D341Med (cell line): ENCODE measurements around the gene HEPACAM2.

ENCODE experiments used
- DNase-seq: peaks from one replicate; pipeline ENCODE4 v3.0.0; 2012; ENCODE audit warnings: low spot score

The HEPACAM2 gene

GRCh38 chr7:93226310-93226709, at the start of gene HEPACAM2:
Gene HEPACAM2, minus strand, starts transcription at chr7:93226469.
- DNase-seq, result no peak

DNA sequence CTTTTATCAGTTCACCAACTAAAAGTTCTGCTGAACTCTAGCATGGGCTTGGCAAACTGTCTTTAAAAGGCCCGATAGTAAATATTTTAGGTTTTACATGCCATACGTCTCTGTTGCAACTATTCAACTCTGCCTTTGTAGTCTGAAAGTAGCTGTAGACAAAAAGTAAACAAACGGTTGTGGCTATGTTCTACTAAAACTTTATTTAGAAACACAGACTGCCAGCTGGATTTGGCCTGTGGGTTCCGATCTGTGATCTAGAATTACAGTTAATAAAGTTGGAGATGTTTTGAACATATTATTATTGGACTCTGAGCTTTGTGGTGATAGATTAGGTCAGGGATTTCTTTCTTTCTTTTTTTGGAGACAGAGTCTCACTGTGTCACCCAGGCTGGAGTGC, 39.0 kb upstream of the HEPACAM2 start:
- DNase-seq, result no peak

DNA sequence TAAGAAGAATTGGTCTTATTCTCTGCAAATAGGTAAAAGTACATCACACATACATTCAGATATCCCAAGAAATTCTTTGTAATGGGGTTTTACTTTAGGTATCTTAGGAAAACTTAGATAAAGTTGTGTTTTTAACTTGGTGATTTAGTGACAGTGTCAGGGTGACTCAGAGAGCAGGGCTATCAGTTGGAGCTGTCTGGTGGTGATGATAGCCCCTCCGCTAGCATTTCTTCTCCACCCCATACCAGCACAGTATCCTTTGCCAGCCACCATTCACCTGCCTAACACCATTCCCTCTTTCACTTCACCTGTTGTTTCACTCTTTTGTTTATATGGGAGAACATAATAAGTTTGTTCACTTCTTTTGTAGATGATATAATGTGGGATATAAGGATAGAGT, 36.3 kb upstream of the HEPACAM2 start:
- DNase-seq, result no peak

DNA sequence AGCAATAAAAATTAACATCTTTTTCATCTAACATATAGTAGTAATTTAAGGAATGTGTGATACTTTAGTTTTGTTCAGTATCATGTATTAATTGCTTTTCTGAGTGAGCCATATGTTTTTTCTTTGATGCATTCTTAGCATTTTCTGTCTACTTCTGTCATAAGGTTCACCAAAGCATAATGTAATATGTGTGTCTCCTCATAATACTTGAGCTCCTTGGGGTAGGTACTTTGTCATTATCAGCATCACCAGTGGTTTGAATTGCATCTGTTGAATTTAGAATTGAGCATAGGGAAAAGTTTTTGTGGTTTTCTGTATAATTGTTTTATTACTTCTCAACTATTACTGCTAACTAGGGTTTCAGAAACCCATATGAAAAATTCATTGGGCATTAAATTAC, 32.4 kb upstream of the HEPACAM2 start:
- DNase-seq, result no peak

GRCh38 chr7:93249491-93250148, 23.4 kb upstream of the HEPACAM2 start:
- DNase-seq, result no peak

GRCh38 chr7:93245525-93246432, 19.5 kb upstream of the HEPACAM2 start:
- DNase-seq, result peak; percentile 22

DNA sequence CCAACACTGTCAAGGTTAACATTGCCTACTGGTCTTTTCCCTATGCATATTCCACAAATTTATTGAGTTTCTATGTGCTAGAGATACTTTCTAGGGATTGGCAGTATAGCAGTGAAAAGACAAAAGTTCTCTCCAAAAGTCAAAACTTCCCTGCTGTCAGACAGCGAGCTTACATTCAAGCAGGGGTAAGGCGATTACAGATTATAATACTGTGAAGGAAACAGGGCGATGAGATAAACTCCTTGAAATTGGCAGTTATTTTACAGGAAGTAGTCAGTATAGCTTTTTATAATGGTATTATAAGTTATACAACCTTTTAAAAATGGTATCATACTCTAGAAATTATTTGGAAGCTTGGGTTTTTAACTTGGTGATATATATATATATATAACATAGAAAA, 15.8 kb upstream of the HEPACAM2 start:
- DNase-seq, result no peak

- DNase-seq, result no peak
These were observed 13.6 kb upstream of the HEPACAM2 start for GRCh38 chr7:93239824-93240223.

- DNase-seq, result no peak
These were observed 12.5 kb upstream of the HEPACAM2 start for GRCh38 chr7:93238748-93239147.

GRCh38 chr7:93238131-93238530, 11.9 kb upstream of the HEPACAM2 start:
- no peak for DNase-seq

DNA sequence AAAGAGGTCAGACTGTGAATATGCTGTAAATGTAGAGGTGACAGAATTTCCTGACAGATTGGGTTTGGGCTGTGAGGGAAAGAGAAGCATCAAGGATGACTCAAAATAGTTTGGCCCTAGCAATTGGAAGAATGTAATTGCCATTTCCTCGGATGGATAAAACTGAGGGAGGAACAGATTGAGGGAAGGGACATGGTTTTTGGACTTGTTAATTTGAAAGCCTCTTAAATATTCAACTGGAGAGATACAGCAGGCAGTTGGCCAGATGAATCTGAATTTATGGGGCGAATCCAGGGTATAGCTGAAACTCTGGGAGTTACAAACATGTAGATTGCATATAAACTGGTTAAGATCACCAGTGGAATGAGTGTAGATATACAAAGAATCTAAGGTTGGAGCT, 9.3 kb upstream of the HEPACAM2 start:
- no peak for DNase-seq

DNA sequence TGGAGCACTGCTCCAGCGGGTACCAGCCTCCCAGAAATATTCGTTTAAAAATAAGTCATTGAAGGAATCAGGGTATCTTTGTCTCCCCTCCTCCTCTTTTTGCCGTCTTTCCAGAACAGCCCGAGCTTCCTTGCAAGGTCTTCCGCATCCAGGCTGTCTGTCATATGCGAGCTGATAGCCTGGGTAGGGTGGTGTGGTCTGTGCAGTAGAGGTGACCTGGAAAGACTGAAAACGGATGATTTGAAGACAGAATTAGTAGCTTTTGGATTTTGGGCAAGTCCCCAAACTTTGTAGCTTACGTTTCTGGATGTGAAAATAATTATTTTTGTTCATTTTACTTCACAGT, 6.4 kb upstream of the HEPACAM2 start:
- no peak for DNase-seq

GRCh38 chr7:93231799-93232672, 5.8 kb upstream of the HEPACAM2 start, which contains the start of gene VPS50:
Gene VPS50, plus strand, starts transcription at chr7:93232366. Its CDS starts 102 bp downstream, at chr7:93232468.
- peak; percentile 94 for DNase-seq

- no peak for DNase-seq
These were observed 5.0 kb upstream of the HEPACAM2 start for GRCh38 chr7:93231259-93231658.

GRCh38 chr7:93228302-93228701, 2.0 kb upstream of the HEPACAM2 start:
- DNase-seq, result peak; percentile 38

- no peak for DNase-seq
These were observed 6.4 kb downstream of the HEPACAM2 start for GRCh38 chr7:93219868-93220267.

GRCh38 chr7:93218997-93219827, 7.1 kb downstream of the HEPACAM2 start:
- DNase-seq, result no peak

DNA sequence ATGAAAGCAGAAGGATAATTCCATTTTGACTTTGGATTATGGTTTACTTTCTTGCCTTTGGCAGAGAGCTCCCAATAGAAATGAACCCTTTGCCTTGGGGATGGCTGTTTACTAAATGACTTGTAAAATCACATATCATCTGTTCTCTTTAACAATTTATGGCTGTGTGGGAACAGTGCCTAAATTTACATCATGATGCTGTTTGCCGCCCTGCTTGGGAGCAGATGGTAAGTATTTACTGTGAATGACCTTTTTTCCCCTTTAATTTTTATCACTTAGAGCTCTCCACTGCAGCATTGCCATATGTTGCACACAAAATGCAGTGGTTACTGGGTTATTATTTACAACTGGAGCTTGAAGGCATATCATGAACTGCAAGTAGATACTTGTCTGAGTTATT, 13.4 kb downstream of the HEPACAM2 start:
- no peak for DNase-seq

GRCh38 chr7:93211228-93211818, 14.9 kb downstream of the HEPACAM2 start:
- no peak for DNase-seq

DNA sequence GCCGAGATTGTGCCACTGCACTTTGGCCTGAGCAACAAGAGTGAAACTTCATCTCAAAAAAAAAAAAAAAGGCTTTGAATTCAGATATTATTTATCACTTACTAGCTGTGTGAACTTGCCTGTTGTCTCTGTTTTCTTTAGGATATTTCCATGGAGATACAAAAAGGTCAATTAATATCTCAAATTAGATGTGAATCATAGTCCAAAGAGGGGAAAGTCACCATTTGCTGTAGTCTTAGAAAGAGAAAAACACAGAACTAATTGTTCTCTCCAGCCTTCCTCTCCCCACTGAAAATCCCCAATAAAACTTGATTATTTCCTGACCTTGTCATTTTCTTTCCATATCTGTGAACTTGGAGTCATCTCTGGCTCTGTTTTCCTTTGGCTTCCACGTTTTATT, 21.2 kb downstream of the HEPACAM2 start:
- DNase-seq, result no peak

GRCh38 chr7:93203496-93203895, 22.8 kb downstream of the HEPACAM2 start:
- no peak for DNase-seq
